Measurements from ENCODE around the gene SAPCD2.

DNA sequence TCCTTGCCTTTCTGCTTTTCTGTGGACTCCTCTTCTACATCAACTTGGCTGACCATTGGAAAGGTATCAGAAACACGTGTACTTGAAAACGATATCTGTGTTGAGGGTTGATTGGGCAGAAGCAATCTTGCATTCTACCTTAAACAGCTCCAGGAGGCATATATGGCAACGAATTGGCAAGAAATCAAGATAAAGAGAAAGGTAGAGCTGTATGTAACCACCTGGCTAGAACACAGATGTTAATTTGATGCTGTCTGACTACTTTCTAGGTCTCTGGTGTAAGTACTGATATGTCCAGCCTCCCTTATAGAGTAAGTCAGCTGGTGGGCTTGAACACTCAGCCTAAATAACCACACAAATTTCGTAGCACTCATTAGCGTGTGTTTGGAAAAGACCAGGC is 17.8 kb upstream of the SAPCD2 start:
- TF ChIP-seq, protein P1, sequence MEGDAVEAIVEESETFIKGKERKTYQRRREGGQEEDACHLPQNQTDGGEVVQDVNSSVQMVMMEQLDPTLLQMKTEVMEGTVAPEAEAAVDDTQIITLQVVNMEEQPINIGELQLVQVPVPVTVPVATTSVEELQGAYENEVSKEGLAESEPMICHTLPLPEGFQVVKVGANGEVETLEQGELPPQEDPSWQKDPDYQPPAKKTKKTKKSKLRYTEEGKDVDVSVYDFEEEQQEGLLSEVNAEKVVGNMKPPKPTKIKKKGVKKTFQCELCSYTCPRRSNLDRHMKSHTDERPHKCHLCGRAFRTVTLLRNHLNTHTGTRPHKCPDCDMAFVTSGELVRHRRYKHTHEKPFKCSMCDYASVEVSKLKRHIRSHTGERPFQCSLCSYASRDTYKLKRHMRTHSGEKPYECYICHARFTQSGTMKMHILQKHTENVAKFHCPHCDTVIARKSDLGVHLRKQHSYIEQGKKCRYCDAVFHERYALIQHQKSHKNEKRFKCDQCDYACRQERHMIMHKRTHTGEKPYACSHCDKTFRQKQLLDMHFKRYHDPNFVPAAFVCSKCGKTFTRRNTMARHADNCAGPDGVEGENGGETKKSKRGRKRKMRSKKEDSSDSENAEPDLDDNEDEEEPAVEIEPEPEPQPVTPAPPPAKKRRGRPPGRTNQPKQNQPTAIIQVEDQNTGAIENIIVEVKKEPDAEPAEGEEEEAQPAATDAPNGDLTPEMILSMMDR (conservative IDR thresholded peaks at IDR 0.05; ENCODE audit: low read depth, low read length) = no peak
- no peak for TF ChIP-seq CEBPB (IDR thresholded peaks at IDR 0.05; ENCODE audit: low read depth, low read length)
- TF ChIP-seq, protein P2, sequence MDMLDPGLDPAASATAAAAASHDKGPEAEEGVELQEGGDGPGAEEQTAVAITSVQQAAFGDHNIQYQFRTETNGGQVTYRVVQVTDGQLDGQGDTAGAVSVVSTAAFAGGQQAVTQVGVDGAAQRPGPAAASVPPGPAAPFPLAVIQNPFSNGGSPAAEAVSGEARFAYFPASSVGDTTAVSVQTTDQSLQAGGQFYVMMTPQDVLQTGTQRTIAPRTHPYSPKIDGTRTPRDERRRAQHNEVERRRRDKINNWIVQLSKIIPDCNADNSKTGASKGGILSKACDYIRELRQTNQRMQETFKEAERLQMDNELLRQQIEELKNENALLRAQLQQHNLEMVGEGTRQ (IDR thresholded peaks at IDR 0.05; ENCODE audit: low read depth, low read length) = no peak
- no peak for TF ChIP-seq POLR2A (IDR thresholded peaks at IDR 0.05; ENCODE audit: low read depth, low read length)
- TF ChIP-seq FOS (IDR thresholded peaks at IDR 0.05; ENCODE audit: low read depth, low read length) = no peak
